ENCODE results near the gene SCP2.
"Not testable (repeated sequence)": the region's sequence is repeated elsewhere in the genome, so short reads cannot be mapped to it uniquely, and the experiment has no call there.

Gene SCP2

GRCh38 chr1:52973841-52974240, 46.8 kb downstream of the SCP2 start:
- no peaks in the 10 kb centered on the region for H3K36me3 ChIP-seq (ENCODE audit: control insufficient read depth, insufficient read depth, low read length)
- TF ChIP-seq, protein P1, sequence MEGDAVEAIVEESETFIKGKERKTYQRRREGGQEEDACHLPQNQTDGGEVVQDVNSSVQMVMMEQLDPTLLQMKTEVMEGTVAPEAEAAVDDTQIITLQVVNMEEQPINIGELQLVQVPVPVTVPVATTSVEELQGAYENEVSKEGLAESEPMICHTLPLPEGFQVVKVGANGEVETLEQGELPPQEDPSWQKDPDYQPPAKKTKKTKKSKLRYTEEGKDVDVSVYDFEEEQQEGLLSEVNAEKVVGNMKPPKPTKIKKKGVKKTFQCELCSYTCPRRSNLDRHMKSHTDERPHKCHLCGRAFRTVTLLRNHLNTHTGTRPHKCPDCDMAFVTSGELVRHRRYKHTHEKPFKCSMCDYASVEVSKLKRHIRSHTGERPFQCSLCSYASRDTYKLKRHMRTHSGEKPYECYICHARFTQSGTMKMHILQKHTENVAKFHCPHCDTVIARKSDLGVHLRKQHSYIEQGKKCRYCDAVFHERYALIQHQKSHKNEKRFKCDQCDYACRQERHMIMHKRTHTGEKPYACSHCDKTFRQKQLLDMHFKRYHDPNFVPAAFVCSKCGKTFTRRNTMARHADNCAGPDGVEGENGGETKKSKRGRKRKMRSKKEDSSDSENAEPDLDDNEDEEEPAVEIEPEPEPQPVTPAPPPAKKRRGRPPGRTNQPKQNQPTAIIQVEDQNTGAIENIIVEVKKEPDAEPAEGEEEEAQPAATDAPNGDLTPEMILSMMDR (IDR thresholded peaks at IDR 0.05; ENCODE audit: insufficient read depth, low read length, poor library complexity, severe bottlenecking): no peak
- H3K4me3 ChIP-seq (replicated peaks; ENCODE audit: low read depth, low read length): no peak overlapping the region
- H3K27me3 ChIP-seq (replicated peaks; ENCODE audit: control insufficient read depth, insufficient read depth, low read length): no peaks in the 10 kb centered on the region
- DNase-seq (ENCODE audit: extremely low read depth, insufficient read length): no peak

DNA sequence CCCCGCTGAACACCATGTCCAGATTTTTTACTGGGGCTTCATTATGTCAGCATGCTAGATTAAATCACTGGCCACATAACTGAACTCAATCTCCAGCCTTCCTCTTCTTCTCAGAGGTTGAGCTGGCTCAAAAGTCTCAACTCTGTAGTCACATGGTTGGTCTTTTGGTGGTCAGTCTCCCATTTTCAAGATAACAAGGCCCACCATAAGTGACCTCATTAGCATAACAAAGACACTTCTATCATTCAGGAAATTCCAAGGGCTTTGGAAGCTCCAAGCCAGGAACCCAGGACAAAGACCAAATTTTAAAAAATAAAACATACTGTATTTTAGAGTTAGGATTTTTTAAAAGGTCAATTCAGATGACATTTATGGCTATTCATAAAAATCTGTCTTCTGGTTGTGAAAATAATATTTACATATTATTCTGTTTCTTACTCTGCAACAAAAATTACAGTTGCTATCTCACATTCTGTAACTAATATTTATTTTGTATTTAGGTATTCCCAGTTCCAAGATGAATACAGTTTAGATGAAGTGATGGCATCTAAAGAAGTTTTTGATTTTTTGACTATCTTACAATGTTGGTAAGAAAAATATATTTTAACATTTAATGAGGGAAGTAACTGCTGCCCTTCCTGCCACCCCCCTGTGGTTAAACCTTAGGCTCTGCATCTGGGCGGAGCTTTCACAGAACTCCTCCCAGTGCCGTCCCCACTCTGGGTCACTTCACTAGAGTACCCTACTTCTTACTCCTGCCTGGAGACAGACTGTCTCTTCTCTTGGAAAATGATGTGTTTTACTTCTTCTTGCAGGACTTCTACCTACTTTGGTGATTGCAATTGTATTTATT, 49.3 kb downstream of the SCP2 start:
- Histone ChIP-seq H3K4me3 (replicated peaks; ENCODE audit: low read depth, low read length) (no peak overlapping the region), H3K36me3 (ENCODE audit: control insufficient read depth, insufficient read depth, low read length) (no peaks in the 10 kb centered on the region), H3K27me3 (replicated peaks; ENCODE audit: control insufficient read depth, insufficient read depth, low read length) (no peaks in the 10 kb centered on the region)
- TF ChIP-seq, protein P1 (IDR thresholded peaks at IDR 0.05; ENCODE audit: insufficient read depth, low read length, poor library complexity, severe bottlenecking): no peak
- no peak for DNase-seq (ENCODE audit: extremely low read depth, insufficient read length)

GRCh38 chr1:52978045-52978444, 51.0 kb downstream of the SCP2 start:
- Histone ChIP-seq H3K36me3 (ENCODE audit: control insufficient read depth, insufficient read depth, low read length) (no peaks in the 10 kb centered on the region), H3K27me3 (replicated peaks; ENCODE audit: control insufficient read depth, insufficient read depth, low read length) (no peaks in the 10 kb centered on the region), H3K4me3 (replicated peaks; ENCODE audit: low read depth, low read length) (no peak overlapping the region)
- no peak for DNase-seq (ENCODE audit: extremely low read depth, insufficient read length)
- TF ChIP-seq, protein P1 (IDR thresholded peaks at IDR 0.05; ENCODE audit: insufficient read depth, low read length, poor library complexity, severe bottlenecking): no peak

DNA sequence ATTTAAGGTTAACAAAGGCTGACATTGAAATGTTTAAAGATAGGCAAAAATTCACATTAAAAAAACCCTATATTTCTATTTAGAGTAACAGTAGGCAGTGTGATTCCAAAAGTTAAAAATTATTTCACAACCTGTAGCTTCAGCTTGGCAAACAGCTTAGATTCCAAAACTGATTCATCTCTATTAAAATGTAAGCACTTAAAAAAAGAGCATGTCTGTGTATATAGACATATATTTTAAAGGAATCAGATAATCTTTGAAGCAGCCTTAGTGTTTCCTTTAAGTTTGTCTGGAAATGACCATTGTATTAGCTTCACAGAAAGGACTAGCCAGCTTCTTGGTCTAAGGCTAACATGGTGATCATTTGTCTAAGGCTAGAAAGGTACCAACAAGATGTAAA, 65.7 kb downstream of the SCP2 start:
- not testable (repeated sequence) for H3K27me3 ChIP-seq (replicated peaks; ENCODE audit: control insufficient read depth, insufficient read depth, low read length); H3K4me3 ChIP-seq (replicated peaks; ENCODE audit: low read depth, low read length); DNase-seq (ENCODE audit: extremely low read depth, insufficient read length); H3K36me3 ChIP-seq (ENCODE audit: control insufficient read depth, insufficient read depth, low read length)

GRCh38 chr1:52994656-52995055, 67.6 kb downstream of the SCP2 start:
- Histone ChIP-seq H3K4me3 (replicated peaks; ENCODE audit: low read depth, low read length) (no peak overlapping the region), H3K36me3 (ENCODE audit: control insufficient read depth, insufficient read depth, low read length) (no peaks in the 10 kb centered on the region), H3K27me3 (replicated peaks; ENCODE audit: control insufficient read depth, insufficient read depth, low read length) (no peaks in the 10 kb centered on the region)
- TF ChIP-seq, protein P1 (IDR thresholded peaks at IDR 0.05; ENCODE audit: insufficient read depth, low read length, poor library complexity, severe bottlenecking): no peak
- DNase-seq (ENCODE audit: extremely low read depth, insufficient read length): no peak

DNA sequence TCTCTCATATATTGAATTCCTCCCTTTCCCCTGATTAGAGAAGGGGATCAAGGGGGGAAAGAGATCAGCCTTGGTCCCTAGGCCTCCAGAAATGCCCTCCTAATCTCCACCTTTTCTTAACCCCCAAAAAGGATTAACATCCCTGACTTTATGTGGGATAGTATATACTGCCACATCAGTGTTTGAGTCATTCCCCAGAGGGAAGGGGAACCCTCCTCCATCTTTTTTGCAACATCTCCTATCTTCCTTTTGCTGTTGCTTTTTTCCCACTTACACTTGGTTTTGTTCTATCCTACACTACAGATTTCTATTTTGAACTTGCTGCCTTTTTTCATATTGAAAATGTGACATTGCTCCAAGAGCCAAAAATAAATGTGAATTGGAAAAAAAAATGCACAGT, 69.6 kb downstream of the SCP2 start:
- no peak for DNase-seq (ENCODE audit: extremely low read depth, insufficient read length)

More for the DNA sequence above, 69.6 kb downstream of the SCP2 start:
- no peak overlapping the region for H3K4me3 ChIP-seq (replicated peaks; ENCODE audit: low read depth, low read length)
- H3K27me3 ChIP-seq (replicated peaks; ENCODE audit: control insufficient read depth, insufficient read depth, low read length): no peaks in the 10 kb centered on the region
- TF ChIP-seq, protein P1 (IDR thresholded peaks at IDR 0.05; ENCODE audit: insufficient read depth, low read length, poor library complexity, severe bottlenecking): no peak
- no peaks in the 10 kb centered on the region for H3K36me3 ChIP-seq (ENCODE audit: control insufficient read depth, insufficient read depth, low read length)
